Endothelial cell of umbilical vein (primary cell): ENCODE measurements around the gene F8. TPM values are rescaled to one million over a fixed set of nuclear protein-coding genes. Genes with fewer than 3 reads are reported as not detected.
"Not testable (repeated sequence)": the region's sequence is repeated elsewhere in the genome, so short reads cannot be mapped to it uniquely, and the experiment has no call there.

Experiments
- BruUV-seq: library from RNA; stranded (reverse); fragments of 400-500 nt; replicated peaks from 2 replicates; lab custom pipeline; 2021; lab: Mats Ljungman, UMichigan
- CTCF ChIA-PET: fragments of 300-600, 350-600 bp; sonication (Branson Sonifier 250); formaldehyde crosslinking; loops from one replicate; lab custom pipeline; 2021; ENCODE audit warnings: antibody characterized with exemption, inconsistent platforms; lab: Charles Lee
- POLR2A ChIA-PET: fragments of 300-600, 350-600 bp; sonication (Branson Sonifier 250); formaldehyde crosslinking; loops from one replicate; lab custom pipeline; 2021; ENCODE audit warnings: antibody characterized with exemption, inconsistent platforms; lab: Charles Lee
- DNase-seq: peaks from one replicate; pipeline ENCODE4 v3.0.0-alpha.2; 2011; ENCODE audit warnings: low read depth, low spot score
- FAIRE-seq: peaks from 2 replicates; lab custom pipeline; 2011; peaks lifted over from hg19 to GRCh38; lab: Jason Lieb, UNC
- H2AFZ ChIP-seq: 2 replicates; pipeline ENCODE4 v1.6.0; 2012; ENCODE audit warnings: low read depth, low read length, control low read depth, inconsistent platforms
- H3K27ac ChIP-seq: 2 replicates; pipeline ENCODE4 v1.5.1; 2011; ENCODE audit warnings: low read depth, mild to moderate bottlenecking, control low read depth, low read length, moderate library complexity; ENCODE audit not compliant: insufficient read depth
- H3K27me3 ChIP-seq, 2 experiments: 2 replicates each; pipeline versions ENCODE4 v1.6.0 to v1.6.1; 2011; ENCODE audit warnings: low read length in 2 of 2, mixed read lengths in 1 of 2; ENCODE audit not compliant: control insufficient read depth in 2 of 2, insufficient read depth in 2 of 2
- H3K36me3 ChIP-seq, 2 experiments: 2 replicates in 1 of 2; 3 replicates in 1 of 2; pipeline ENCODE4 v1.5.1; 2011; ENCODE audit warnings: low read length in 2 of 2, mild to moderate bottlenecking in 1 of 2, moderate library complexity in 1 of 2; ENCODE audit not compliant: control insufficient read depth in 2 of 2, insufficient read depth in 2 of 2; ENCODE audit errors: extremely low read depth in 1 of 2
- H3K4me1 ChIP-seq: 3 replicates; pipeline ENCODE4 v1.5.1; 2011; ENCODE audit warnings: mild to moderate bottlenecking, low read length; ENCODE audit not compliant: control insufficient read depth, insufficient read depth; ENCODE audit errors: extremely low read depth
- H3K4me2 ChIP-seq: 2 replicates; pipeline ENCODE4 v1.6.1; 2011; ENCODE audit warnings: low read length, control low read depth, mixed read lengths; ENCODE audit not compliant: insufficient read depth
- H3K4me3 ChIP-seq, 3 experiments: fragments of 200-600 bp in 1 of 3; sonication (generic), shearing (Covaris generic) in 1 of 3; replicated peaks in 1 of 3; 2 replicates each; pipeline ENCODE4 v1.5.1; 2011 to 2016; ENCODE audit warnings: control low read depth in 3 of 3, low read length in 3 of 3, mild to moderate bottlenecking in 2 of 3, inconsistent platforms in 1 of 3, low read depth in 1 of 3, moderate library complexity in 1 of 3; ENCODE audit not compliant: insufficient read depth in 1 of 3
- H3K79me2 ChIP-seq: 2 replicates; pipeline ENCODE4 v1.6.0; 2012; ENCODE audit warnings: low read length, inconsistent platforms; ENCODE audit not compliant: control insufficient read depth, insufficient read depth
- H3K9ac ChIP-seq: replicated peaks from 2 replicates; pipeline ENCODE3; 2011; ENCODE audit warnings: low read length, control low read depth; ENCODE audit not compliant: insufficient read depth; ENCODE audit errors: extremely low read depth
- H3K9me1 ChIP-seq: replicated peaks from 3 replicates; pipeline ENCODE4 v1.6.0; 2011; ENCODE audit warnings: mild to moderate bottlenecking, low read length; ENCODE audit not compliant: control insufficient read depth, insufficient read depth; ENCODE audit errors: extremely low read depth
- H3K9me3 ChIP-seq: replicated peaks from 2 replicates; pipeline ENCODE4 v1.5.1; 2012; ENCODE audit warnings: low read length, inconsistent platforms; ENCODE audit not compliant: control insufficient read depth, insufficient read depth
- H4K20me1 ChIP-seq: replicated peaks from 2 replicates; pipeline ENCODE3; 2011; ENCODE audit warnings: mild to moderate bottlenecking, low read length; ENCODE audit not compliant: control insufficient read depth, insufficient read depth; ENCODE audit errors: extremely low read depth
- CTCF ChIP-seq, 2 donors: IDR thresholded peaks; 1 replicate in 1 of 2; 2 replicates in 1 of 2; pipeline ENCODE4 v1.5.1; 2011; ENCODE audit warnings: low read length in 2 of 2, mild to moderate bottlenecking in 2 of 2, moderate library complexity in 2 of 2, control low read depth in 1 of 2, inconsistent platforms in 1 of 2, low read depth in 1 of 2; ENCODE audit not compliant: insufficient read depth in 1 of 2; ENCODE audit errors: extremely low read depth in 1 of 2
- EZH2 ChIP-seq: IDR thresholded peaks from 2 replicates; pipeline ENCODE4 v1.6.1; 2012; ENCODE audit warnings: borderline replicate concordance, low read depth, mild to moderate bottlenecking, moderate library complexity, low read length, inconsistent platforms; ENCODE audit not compliant: severe bottlenecking
- FOS ChIP-seq: IDR thresholded peaks from 2 replicates; pipeline ENCODE4 v1.6.1; 2011; ENCODE audit warnings: mild to moderate bottlenecking, low read length, moderate library complexity, borderline replicate concordance; ENCODE audit not compliant: insufficient read depth
- GATA2 ChIP-seq: IDR thresholded peaks from 2 replicates; pipeline ENCODE4 v1.7.0; 2011; ENCODE audit warnings: low read depth, mild to moderate bottlenecking, moderate library complexity, mixed read lengths, low read length; ENCODE audit not compliant: insufficient read length, insufficient read depth
- JUN ChIP-seq: IDR thresholded peaks from 2 replicates; pipeline ENCODE4 v1.6.1; 2011; ENCODE audit warnings: borderline replicate concordance, low read depth; ENCODE audit not compliant: insufficient read length, insufficient read depth
- MYC ChIP-seq: IDR thresholded peaks from one replicate; pipeline ENCODE4 v1.6.1; 2011; ENCODE audit warnings: mild to moderate bottlenecking, low read depth, low read length
- POLR2A ChIP-seq: IDR thresholded peaks from 2 replicates; pipeline ENCODE4 v1.6.1; 2012; ENCODE audit warnings: low read depth, mild to moderate bottlenecking, control low read depth, low read length
- POLR2AphosphoS5 ChIP-seq: IDR thresholded peaks from 2 replicates; pipeline ENCODE4 v1.6.1; 2012; ENCODE audit warnings: low read depth, mild to moderate bottlenecking, control low read depth, low read length, moderate library complexity; ENCODE audit not compliant: insufficient read depth
- dilution Hi-C: fragments of 300-500 bp; cut with MboI; formaldehyde crosslinking; loops from one replicate; pipeline ENCODE4 v1.15.0; 2019; ENCODE audit warnings: low sequenced_read_pairs; ENCODE audit not compliant: extremely low pct_ligation_motif_present
- intact Hi-C: fragments of 100-400 bp; cut with micrococcal nuclease; formaldehyde crosslinking; loops from one replicate; pipeline ENCODE4 v1.10.0; 2022
- polyA plus RNA-seq, 4 experiments: library from polyadenylated mRNA; depleted of rRNA in 3 of 4; stranded (reverse) in 3 of 4; unstranded in 1 of 4; fragments of >200 nt; gene quantifications; 2 replicates each; pipeline versions ENCODE4 v1.2.1 to v1.2.3, GENCODE V29; 2011 to 2012; ENCODE audit warnings: missing spikeins in 1 of 4
- total RNA-seq: library from RNA; stranded (reverse); gene quantifications from 2 replicates; pipeline ENCODE4 v1.2.3, GENCODE V29; 2021
- TF ChIP-seq, protein P1 (sequence below): IDR thresholded peaks from 2 replicates; pipeline ENCODE4 v1.6.1; 2011; ENCODE audit not compliant: insufficient read depth, insufficient read length

Gene F8
- total and polyA plus RNA-seq, 2 donors (not counting 3 experiments of a cell fraction or from before 2014, with no cell fraction given): 0.62 to 1.1 TPM

- no peaks in the 10 kb centered on the region for H3K9me3 ChIP-seq
- no TSS peak for BruUV-seq
- no peaks in the 10 kb centered on the region for H3K9me1 ChIP-seq
- ChIA-PET POLR2A (no interaction called here), CTCF (no interaction called here)
- H3K4me3 ChIP-seq: no peak overlapping the region
- DNase-seq (no peak), FAIRE-seq (no peak)
- intact Hi-C loops: no loop called here
- H3K9ac ChIP-seq: no peak overlapping the region
- H3K27ac ChIP-seq: no peak overlapping the region
- H3K4me1 ChIP-seq: no peaks in the 10 kb centered on the region
- H3K4me2 ChIP-seq: no peak overlapping the region
- TF ChIP-seq CTCF (IDR thresholded peaks at IDR 0.05; ENCODE audit: extremely low read depth in 1 of 2, insufficient read depth in 1 of 2, low read depth in 1 of 2, low read length in 2 of 2) (no peak), FOS (no peak), JUN (no peak), POLR2A (no peak), POLR2AphosphoS5 (no peak), GATA2 (no peak), EZH2 (no peak), MYC (no peak)
- TF ChIP-seq, protein P1, sequence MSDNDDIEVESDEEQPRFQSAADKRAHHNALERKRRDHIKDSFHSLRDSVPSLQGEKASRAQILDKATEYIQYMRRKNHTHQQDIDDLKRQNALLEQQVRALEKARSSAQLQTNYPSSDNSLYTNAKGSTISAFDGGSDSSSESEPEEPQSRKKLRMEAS: no peak
- H3K36me3 ChIP-seq: no peaks in the 10 kb centered on the region
- H4K20me1 ChIP-seq: no peaks in the 10 kb centered on the region
- no peaks in the 10 kb centered on the region for H3K79me2 ChIP-seq
- dilution Hi-C loops: no loop called here
- peaks cover 1 to 4% of the 10 kb centered on the region in 2 experiments for H3K27me3 ChIP-seq
- no peak overlapping the region for H2AFZ ChIP-seq
These were observed 195.1 kb downstream of the F8 start for GRCh38 chrX:154827194-154828015.

DNA sequence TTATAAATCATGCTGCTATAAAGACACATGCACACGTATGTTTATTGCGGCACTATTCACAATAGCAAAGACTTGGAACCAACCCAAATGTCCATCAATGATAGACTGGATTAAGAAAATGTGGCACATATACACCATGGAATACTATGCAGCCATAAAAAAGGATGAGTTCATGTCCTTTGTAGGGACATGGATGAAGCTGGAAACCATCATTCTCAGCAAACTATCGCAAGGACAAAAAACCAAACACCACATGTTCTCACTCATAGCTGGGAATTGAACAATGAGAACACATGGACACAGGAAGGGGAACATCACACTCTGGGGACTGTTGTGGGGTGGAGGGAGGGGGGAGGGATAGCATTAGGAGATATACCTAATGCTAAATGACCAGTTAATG is 196.9 kb downstream of the F8 start:
- dilution Hi-C loops, H3K36me3 ChIP-seq, POLR2A ChIA-PET, H2AFZ ChIP-seq, H3K4me3 ChIP-seq, H3K79me2 ChIP-seq, H3K27ac ChIP-seq, H3K9me3 ChIP-seq, BruUV-seq, DNase-seq, H3K4me1 ChIP-seq, H3K4me2 ChIP-seq, intact Hi-C loops, H3K9ac ChIP-seq, CTCF ChIA-PET, H3K9me1 ChIP-seq, H4K20me1 ChIP-seq, H3K27me3 ChIP-seq, FAIRE-seq: not testable (repeated sequence)
